HG02981 (cell line): Measurements from ENCODE around the gene APOL1.
"Not testable (repeated sequence)": the region's sequence is repeated elsewhere in the genome, so short reads cannot be mapped to it uniquely, and the experiment has no call there.

ENCODE experiments used
- ATAC-seq: cut with Tn5 transposase; IDR thresholded peaks from one replicate; pipeline ENCODE4 v1.9.1; 2021; ENCODE audit warnings: mild to moderate bottlenecking, moderate library complexity; ENCODE audit not compliant: unreplicated experiment

The APOL1 gene

DNA sequence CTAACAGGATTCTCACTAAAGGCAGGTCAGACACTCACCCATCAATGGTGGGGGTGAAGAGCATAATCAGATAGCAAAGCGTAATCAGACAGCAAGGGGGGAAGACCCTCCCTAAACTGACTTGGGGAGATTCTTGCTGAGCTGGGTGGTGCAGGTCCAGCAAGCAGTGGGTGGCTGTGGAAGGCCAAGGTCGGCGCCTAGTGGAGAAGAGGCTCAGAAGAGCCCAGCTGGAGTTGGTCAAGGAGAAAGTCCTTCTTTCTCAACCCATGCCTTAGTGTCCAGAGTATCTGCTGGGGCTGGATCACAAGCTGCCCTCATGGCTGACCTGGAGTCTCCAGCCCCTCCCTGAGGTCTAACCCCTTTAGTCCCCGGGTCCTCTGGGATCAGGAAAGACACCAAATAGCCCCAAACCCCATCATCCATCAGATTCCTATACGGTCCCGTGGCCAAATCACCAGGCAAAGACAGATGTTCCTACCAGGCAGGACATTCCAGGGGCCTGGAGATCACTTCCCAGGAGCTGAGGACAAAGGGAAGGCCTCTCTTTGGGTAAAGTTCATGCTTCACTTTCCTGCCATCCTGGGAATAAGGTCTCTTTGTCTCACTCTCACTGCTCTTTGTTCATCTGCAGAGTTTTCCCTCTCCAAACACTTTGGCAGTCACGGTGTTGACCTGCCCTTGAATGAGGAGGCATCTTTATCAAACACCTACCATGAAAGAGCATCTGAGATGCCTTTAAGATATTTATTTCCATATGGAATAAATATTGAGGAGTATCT lies 11.1 kb downstream of the APOL1 start:
- ATAC-seq, result not testable (repeated sequence)

DNA sequence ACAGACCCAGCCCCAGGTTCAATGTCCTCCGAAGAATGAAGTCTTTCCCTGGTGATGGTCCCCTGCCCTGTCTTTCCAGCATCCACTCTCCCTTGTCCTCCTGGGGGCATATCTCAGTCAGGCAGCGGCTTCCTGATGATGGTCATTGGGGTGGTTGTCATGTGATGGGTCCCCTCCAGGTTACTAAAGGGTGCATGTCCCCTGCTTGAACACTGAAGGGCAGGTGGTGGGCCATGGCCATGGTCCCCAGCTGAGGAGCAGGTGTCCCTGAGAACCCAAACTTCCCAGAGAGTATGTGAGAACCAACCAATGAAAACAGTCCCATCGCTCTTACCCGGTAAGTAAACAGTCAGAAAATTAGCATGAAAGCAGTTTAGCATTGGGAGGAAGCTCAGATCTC lies 14.1 kb downstream of the APOL1 start:
- ATAC-seq, result no peak

DNA sequence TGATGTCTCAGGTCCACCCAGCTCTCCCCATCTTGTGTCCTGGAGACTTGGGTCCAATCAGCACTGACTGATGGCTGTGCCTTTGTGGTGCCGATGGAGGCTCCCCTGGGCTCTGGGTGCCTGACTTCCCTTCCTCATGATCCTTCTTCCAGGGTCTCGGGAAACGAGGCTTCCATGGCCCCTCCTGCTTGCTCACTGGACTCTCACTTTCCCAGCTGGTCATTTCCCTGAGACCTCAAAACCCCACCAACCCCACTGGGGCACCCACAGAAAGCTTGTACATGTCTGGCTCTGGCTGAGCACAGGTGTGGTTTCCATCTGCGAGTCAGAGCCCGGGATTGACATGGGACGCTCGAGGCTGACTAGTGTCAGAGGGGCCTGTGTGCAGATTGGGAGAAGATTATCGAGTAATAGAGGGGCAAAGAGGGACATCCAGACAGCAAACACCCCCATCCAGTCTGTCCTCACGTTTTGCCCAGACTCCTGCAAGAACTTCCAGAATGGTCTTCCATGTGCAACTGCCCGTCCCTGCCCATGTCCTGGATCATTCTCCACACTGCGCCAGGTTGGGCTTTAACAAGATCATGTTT lies 15.1 kb downstream of the APOL1 start:
- ATAC-seq, result no peak

DNA sequence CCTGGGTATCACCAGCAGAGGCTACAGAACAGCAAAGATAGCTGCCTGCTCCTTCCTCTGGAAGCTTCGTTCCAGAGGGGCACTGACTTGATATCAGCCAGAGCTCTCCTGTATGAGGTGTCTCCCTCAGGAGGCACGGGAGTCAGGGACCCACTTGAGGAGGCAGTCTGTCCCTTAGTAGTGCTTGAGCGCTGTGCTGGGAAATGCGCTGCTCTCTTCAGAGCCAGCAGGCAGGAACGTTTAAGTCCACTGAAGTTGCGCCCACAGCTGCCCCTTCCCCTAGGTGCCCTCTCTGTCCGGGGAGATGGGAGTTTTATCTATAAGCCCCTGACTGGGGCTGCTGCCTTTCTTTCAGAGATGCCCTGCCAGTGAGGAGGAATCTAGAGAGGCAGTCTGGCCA lies 18.3 kb downstream of the APOL1 start:
- not testable (repeated sequence) for ATAC-seq

DNA sequence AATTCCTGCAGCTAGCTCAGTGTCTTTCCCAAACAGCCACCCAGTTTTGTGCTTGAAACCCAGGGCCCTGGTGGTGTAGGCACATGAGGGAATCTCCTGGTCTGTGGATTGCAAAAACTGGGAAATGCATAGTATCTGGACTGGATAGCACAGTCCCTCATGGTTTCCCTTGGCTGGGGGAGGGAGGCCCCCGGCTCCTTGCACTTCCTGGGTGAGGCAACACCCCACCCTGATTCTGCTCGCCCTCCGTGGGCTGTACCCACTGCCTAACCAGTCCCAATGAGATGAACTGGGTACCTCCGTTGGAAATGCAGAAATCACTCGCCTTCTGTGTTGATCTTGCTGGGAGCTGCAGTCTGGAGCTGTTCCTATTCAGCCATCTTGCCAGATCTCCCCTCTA lies 19.0 kb downstream of the APOL1 start:
- ATAC-seq, result not testable (repeated sequence)

DNA sequence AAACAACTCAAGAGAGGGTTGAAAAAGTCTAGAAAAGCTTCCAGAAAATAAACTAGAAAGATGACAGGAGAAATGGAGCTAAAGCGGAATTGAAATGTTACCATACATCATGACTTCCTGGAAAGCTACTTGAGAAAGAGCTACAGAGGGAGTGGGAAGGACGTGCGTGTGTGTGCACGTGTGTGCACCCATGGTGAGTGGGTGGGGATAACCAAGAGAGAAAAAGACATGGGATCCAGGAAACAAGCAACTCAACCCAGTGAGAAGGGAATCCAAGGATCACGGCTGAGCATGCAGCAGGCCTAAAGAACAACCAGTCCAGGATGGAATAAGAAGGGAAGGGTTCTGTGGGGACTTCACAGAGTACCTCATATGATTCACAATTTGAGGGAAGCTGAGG lies 21.6 kb downstream of the APOL1 start:
- ATAC-seq, result no peak

DNA sequence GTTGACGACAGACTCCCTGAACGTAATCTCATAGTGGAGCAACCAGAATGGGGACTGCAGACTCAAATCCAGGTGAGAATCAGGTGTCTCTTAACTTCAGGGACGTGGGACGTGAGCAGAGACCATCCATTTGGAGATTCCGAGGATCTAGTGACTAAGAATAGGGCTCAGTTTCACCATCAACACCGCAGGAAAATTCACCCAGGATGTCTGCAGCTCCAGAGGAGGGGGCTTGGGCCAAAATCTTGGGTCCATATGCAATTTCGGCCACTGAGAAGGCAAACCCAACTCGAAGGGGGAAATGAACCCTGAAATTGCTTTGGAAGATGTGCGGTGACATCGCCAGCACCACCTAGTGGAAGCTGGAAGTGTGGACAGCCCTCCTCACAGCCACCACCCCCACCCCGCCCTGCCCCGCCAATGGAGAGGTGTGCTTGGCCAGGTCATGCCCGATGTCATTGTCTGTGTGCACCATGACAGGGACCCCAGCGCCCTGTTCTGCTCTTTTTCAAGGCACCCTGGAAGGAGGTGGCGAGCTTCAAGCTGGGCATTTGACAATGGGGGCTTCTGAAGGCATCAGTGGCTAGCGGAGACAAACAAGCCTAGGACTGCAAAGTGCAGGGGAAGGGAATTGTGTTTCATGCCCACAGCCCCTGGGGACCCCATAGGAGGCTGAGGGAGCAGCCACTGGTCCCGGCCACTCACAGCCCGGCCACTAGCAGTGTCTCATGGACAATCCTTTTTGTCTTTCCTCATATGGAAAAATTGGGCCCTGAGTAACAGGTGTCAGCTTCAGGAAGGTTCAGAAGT lies 24.8 kb downstream of the APOL1 start:
- peak; percentile 47 for ATAC-seq

DNA sequence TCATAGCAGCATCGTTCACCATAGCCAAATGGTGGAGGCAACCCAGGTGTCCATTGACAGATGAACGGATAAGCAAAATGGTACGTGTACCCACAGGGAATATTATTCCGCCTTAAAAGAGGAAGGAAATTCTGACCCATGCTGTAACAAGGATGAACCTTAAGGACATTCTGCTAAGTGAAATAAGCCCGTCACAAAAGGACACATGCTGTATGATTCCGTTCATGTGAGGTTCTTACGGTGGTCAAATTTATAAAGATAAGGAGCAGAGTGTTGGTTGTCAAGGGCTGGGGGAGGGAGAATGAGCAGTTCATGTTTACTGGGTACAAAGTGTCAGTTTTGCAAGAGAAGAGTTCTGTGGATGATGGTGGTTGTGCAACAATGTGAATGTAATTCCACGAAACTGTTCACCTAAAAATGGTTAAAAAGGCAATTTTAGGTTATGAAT lies 26.3 kb downstream of the APOL1 start:
- no peak for ATAC-seq

DNA sequence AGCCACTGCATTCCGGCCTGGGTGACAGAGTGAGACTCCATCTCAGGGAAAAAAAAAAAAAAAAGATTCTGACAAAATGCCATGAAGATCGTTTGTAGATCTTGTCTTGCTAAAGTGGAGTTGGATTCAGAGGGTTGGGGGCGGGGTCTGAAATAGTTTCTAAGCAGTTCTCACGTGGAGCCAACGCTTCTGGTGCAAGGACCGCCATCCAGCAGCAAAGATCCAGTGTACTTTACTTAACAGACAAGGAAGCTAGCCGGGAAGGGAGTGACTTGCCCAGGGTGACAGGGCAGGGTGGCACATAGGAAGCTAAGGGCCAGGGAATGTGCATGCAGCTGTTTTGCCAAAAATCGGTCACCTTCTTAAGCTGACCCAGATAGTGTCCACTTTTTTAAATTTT lies 27.4 kb downstream of the APOL1 start:
- no peak for ATAC-seq

DNA sequence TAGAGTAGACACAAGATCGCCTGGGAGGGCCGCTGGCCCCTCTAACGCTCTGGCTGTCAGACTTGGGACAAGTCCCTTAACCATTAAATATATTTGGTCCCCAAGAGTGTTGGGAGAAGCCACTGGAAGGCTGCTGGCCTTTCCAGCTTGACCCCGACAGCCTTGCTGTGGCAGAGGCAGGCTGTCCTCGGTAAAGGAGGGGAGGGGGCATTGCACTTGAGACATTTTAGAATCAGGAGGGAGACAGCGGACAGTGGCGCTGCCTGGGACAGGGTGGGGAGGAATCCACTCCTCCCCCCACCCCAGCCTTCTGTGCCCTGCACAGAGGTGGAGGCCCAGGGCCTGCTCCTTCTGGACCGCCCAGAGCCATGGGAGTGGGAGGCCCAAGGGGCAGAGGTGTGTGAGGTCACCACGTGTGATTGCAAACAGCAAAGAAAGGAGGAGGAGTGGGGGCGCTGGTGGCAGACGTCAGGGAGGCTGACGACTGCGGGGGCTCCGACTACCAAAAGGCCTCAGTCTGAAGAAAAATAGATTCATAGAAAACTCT lies 28.9 kb downstream of the APOL1 start:
- ATAC-seq, result no peak

DNA sequence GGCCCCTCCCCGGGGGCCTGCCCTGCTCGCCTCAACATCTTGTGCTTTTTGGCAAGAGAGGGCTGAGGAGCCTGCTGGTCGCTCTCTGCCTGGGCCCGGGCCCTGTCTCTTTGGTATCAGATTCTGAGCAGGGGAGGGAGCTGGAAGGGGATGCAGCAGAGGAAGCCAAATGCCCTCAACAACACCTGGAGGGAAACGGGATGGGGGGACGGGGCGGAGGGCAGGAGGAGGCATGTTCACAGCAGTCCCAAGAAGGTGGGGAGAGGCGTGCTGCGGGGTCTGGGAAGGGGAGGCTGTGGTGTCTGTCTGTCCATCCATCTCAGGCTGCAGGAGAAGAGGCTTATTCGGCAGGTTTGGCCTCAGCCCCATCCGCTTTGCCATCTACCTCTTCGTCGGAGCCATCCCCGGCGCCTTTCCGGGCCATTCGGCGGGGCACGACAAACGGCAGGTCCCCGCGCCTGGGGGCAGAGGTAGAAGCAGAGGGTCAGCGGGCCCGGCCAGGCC lies 29.4 kb downstream of the APOL1 start:
- no peak for ATAC-seq

DNA sequence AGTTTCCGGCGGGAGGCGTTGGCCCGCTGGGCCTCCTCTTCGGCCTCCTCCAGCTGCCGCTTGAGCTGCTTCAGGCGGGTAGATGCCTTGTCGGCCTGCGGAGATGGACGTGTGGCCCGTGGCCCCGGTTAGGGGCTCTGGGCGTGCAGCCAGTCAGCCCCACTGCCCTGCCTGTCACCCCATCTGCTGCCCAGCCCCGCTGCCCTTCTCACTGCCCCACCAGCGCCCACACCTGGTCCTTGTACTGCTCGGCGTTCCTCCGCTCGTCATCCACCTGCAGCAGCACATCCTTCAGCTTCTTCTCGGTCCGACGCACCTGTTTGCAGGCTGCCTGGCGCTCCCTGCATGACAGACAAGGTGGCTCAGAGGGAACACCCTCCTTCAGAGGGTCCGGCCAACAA lies 31.2 kb downstream of the APOL1 start:
- no peak for ATAC-seq

DNA sequence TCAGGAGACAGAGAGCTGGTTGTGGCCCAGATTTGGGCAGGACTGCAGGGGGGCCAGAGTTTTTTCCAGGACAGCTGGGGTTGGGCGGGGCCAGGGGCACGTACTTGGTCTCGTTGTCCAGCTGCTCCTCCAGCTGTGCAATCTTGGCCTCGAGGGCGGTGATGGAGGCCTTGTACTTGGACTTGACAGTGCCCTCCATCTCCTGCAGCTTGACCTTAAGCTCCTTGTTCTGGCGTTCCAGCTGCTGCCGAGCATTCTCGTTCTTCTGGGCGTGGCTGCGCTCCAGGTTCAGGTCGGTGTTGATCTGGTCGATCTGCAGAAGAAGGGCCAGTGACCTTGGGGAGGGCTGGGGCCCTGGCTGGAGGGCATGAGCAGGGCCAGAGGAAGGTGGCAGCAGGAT lies 32.1 kb downstream of the APOL1 start:
- no peak for ATAC-seq

DNA sequence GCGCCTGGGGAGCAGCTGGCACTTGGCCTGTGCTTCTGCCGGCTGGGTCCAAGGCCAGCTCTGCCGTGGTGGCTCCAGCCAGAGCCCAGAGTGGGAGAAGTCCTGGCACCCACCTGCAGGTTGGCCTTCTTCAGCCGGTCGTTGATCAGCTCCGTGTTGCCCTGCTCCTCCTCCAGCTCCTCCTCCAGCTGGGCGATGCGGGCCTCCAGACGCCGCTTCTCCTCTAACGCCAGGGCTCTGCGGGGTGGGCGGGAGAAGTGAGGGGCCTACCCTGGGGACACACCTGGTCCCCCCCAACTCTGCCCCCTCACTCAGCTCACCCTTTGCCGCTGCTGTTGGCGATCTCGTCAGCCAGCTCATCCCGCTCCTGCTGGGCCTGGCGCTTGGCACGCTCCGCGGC lies 32.6 kb downstream of the APOL1 start:
- no peak for ATAC-seq

DNA sequence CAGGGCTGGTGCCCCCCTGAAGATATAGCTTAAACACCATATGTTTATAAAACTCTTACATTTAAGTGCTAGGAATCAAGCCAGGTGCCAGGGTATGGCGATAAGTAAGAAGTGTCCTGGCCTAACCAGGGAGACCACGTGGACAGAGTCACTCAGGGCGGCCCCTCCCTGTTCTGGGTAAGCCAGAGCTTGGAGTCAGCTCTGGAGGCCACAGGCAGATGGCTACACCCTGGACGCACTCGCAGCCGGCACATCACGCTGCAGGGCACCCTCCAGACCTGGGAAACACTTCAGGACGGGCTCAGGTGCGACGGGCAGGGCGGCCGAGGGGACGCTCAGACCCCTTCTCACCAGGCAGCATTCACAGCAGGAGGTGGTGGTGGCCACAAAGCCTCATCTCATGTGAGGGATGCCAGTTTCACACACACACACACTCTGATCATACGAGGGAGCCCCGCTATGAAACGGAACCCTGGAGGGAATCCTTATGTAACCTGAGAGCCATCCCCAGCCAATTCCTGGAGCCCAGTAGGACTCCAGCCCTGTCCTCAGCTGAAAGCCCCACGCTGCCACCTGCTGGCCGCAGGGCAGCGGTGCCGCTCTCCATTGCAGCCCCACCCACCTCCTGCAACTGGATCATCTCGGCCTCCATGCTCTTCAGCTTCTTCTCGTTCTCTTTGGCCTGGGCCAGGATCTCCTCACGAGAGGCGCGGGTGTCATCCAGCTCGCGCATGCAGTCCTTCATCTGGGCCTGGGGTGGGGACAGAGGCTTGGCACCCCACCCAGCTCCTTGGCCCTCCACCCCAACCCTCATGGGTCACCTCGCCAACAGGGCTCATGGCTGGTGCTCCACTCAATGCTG lies 33.4 kb downstream of the APOL1 start:
- ATAC-seq, result no peak

DNA sequence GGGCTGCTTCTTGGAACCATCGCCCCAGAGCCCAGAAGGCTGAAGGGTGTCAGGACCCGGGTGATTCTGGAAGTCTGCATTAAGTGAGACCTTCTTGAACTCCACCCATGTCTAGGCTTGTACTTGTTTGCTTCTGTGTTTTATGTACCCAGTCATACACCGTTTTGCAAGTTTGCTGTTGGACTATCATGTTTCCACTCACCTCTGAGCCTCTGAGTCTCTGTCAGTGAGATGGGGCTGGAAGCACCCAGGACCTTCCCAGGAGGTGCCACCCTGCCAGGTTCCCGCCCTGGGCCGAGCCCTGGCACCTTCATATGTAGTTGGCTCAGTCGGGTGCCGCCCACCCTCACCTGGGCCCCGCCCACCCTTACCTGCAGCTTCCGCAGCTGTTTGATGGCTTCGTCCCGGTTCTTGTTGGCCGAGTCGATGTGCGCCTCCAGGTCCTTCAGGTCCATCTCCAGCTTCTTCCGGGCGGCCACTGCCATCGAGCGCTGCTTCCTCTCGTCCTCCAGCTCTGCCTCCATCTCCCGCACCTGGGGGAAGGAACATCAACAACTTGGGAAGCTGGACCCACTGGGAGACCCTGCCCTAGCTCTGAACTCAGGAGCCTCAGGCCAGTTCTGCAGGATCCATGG lies 35.1 kb downstream of the APOL1 start:
- ATAC-seq, result no peak

DNA sequence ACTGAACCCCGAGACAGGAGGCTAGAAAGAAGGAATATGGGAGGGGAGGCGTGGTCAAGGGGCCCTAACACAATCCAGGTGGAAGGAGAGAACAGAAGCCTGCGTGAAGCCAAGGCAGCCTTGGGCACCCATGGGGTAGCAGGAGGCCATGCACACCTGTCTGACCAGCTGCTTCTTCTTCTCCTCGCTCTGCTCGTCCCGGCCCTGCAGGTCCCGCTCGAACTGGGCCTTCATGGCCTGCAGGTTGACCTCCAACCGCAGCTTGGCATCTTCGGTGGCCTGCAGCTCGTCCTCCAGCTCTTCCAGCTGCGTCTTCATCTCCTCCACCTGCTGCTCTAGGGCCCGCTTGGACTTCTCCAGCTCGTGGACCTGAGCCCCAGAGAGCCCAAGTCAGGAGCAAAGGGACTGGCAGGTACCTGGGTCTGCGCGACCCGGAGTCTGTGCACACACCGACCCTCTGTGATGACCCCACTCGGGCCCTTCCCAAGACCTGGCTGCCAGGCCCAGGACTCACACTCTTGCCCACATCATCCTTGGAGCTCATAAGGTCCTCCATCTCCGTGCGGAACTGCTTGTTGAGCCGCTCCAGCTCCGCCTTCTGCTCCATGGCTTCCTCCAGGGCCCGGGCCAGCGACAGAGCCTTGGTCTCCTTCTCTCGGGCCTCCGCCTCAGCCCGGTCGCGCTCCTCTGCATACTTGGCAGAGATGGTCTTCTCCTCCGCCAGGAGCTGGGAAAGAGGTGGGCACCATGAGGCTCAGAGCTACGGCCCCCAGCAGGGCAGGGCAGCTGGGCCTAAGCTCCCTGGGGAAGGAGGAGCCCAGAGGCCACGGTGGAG lies 35.9 kb downstream of the APOL1 start:
- no peak for ATAC-seq

DNA sequence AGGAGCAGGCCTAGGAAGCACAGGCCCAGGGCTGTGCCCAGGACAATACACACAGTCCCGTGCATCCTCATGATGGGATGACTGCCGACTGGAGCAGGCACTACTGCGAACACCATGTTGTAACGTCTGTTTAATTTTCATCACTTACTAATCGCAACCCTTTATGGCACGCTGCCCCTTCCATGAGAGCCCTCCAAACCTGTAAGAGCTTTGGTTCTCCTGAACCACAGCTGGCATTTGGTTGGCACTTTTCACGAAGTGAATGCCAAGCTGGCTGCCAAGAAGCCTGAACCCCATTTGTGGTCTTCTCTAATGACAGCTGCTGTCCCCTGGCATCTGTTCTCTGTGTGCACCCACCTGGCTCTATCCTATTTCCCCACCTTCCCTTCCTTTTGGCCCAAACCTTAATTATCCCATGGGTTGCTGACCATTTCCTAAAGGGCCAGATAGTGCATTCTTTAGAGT lies 36.5 kb downstream of the APOL1 start:
- ATAC-seq, result no peak

DNA sequence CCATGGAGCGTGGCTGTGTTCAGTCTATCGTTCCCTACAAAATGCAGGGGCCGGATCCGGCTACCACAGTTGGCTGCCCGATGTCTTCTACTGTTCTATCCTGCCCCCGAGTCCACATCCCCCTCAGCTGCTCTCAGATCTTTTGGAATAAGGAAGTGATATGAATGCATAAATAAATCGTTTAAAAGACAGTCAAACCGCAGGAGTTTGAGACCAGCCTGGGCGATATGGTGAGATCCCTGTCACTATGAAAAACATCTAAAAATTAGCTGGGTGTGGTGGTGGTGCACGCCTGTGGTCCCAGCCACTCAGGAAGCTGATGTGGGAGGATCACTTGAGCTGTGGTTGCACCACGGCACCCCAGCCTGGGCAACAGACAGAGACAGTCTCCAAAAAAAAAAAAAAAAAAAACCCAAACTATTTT lies 37.0 kb downstream of the APOL1 start:
- not testable (repeated sequence) for ATAC-seq
